Epithelial cell of proximal tubule (primary cell): ENCODE measurements around the gene EFEMP2. TPM values are rescaled to one million over a fixed set of nuclear protein-coding genes. Genes with fewer than 3 reads are reported as not detected.
A peak's percentile ranks its signal among the peaks of the same experiment; 100 is the strongest.

Experiments
- DNase-seq: peaks from one replicate; pipeline ENCODE4 v3.0.0-alpha.2; 2011; ENCODE audit warnings: low read depth
- H3K4me3 ChIP-seq: 2 replicates; pipeline ENCODE4 v1.5.1; 2011; ENCODE audit warnings: low read depth, mild to moderate bottlenecking, low read length
- total RNA-seq: library from RNA; depleted of rRNA; stranded (reverse); fragments of >200 nt; gene quantifications from 2 replicates; pipeline ENCODE4 v1.2.3, GENCODE V29; 2015
- TF ChIP-seq, protein P1 (sequence below): conservative IDR thresholded peaks from 2 replicates; pipeline ENCODE4 v1.5.1; 2012; ENCODE audit warnings: low read depth, mild to moderate bottlenecking, low read length

The EFEMP2 gene
- total RNA-seq, 1 donor from 2014 or later: 94.7 TPM

DNA sequence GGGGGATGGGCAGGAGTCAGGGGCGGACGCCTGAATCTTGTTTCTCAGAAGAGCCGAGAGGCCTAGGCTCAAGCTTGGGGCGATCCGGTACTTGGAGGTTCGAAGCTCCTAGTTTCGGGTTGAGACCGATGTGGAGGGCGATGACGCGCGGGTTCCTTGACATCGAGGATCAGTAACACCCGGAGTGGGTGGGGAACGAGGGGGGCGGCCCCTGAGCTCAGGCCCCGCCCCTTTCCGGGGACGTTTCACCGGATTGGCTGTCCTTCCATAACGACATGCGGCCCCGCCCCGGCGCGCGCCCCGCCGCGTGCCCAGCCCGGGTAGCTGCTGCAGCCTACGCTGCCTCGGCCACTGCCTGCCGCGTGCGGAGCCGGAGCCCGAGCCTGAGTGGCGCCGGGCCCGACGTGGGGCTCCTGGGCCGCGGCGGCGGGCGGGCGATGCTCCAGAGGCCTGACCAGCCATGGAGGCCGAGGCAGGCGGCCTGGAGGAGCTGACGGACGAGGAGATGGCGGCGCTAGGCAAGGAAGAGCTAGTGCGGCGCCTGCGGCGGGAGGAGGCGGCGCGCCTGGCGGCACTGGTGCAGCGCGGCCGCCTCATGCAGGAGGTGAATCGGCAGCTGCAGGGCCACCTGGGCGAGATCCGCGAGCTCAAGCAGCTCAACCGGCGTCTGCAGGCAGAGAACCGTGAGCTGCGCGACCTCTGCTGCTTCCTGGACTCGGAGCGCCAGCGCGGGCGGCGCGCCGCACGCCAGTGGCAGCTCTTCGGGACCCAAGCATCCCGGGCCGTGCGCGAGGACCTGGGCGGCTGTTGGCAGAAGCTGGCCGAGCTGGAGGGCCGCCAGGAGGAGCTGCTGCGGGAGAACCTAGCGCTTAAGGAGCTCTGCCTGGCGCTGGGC, 18.0 kb upstream of the EFEMP2 start, which contains the start of gene CCDC85B:
Gene CCDC85B (plus strand): TSS at position 350 of the 895 bp plus-strand sequence. CDS start 111 bp downstream, at position 461.
- TF ChIP-seq, protein P1, sequence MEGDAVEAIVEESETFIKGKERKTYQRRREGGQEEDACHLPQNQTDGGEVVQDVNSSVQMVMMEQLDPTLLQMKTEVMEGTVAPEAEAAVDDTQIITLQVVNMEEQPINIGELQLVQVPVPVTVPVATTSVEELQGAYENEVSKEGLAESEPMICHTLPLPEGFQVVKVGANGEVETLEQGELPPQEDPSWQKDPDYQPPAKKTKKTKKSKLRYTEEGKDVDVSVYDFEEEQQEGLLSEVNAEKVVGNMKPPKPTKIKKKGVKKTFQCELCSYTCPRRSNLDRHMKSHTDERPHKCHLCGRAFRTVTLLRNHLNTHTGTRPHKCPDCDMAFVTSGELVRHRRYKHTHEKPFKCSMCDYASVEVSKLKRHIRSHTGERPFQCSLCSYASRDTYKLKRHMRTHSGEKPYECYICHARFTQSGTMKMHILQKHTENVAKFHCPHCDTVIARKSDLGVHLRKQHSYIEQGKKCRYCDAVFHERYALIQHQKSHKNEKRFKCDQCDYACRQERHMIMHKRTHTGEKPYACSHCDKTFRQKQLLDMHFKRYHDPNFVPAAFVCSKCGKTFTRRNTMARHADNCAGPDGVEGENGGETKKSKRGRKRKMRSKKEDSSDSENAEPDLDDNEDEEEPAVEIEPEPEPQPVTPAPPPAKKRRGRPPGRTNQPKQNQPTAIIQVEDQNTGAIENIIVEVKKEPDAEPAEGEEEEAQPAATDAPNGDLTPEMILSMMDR: no peak
- DNase-seq: no peak

DNA sequence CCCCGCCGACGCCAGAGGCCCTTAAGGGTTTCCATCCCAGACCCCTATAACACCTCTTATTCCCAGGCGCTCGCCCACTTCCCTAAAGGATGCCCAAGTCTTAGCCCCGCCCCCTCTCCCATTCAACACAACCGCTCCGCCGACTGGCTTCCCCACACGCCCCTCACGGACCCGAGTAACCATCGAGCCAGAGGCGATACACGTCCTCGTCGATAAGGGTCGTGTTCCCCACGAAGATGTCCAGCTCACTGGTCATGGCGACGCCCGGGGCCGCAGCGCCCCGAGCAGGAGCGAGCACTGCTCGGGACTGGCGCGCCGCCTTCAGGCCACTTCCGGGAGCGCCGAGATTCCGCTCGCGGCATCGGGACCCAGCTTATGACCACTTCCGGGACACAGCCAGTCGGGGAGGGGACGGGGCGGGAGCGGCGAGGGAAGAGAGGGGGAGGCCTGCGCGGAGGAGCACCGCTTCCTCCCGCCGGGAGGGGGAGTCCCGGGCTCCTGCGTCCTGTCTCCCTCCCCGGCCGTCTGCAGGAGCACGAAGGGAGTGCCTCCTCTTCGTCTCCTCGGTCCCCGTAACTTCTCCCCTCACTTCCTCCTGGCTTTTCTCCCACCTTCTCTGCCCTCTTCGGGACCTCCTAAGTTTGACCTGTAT, 15.7 kb upstream of the EFEMP2 start, which contains the start of gene FIBP:
Gene FIBP (minus strand): TSS at position 309 of the 652 bp plus-strand sequence. CDS start 53 bp downstream, at position 256.
- H3K4me3 ChIP-seq: peak within 1 kb of the TSS; percentile 94
- no peak for DNase-seq
- TF ChIP-seq, protein P1: peak; percentile 64

More for the DNA sequence above, 18.0 kb upstream of the EFEMP2 start, which contains the start of gene CCDC85B:
- H3K4me3 ChIP-seq: peak within 1 kb of the TSS; percentile 58

DNA sequence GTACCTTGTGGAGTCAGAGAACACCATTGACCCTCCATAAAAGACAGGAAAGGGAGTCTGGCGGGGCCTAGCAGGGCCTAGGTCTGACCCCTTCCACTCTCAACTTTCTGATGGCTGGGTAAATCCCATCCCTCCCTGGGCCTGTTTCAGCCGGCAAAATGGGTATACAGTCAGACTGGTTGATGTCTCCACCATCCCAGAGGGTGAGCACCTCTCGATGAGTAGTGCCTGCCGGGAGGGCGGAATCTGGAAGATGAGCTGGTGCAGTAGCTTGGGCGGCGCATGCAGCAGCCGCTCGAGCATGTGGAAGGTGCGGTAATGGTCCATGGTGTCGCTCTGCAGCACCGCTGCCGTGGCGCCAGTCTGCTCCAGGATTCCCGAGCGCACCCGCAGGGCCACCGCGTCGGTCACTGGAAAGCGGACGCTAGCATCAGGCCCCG, 15.1 kb upstream of the EFEMP2 start:
- TF ChIP-seq, protein P1: no peak
- DNase-seq: no peak
- H3K4me3 ChIP-seq: peak overlapping the region; percentile 94

DNA sequence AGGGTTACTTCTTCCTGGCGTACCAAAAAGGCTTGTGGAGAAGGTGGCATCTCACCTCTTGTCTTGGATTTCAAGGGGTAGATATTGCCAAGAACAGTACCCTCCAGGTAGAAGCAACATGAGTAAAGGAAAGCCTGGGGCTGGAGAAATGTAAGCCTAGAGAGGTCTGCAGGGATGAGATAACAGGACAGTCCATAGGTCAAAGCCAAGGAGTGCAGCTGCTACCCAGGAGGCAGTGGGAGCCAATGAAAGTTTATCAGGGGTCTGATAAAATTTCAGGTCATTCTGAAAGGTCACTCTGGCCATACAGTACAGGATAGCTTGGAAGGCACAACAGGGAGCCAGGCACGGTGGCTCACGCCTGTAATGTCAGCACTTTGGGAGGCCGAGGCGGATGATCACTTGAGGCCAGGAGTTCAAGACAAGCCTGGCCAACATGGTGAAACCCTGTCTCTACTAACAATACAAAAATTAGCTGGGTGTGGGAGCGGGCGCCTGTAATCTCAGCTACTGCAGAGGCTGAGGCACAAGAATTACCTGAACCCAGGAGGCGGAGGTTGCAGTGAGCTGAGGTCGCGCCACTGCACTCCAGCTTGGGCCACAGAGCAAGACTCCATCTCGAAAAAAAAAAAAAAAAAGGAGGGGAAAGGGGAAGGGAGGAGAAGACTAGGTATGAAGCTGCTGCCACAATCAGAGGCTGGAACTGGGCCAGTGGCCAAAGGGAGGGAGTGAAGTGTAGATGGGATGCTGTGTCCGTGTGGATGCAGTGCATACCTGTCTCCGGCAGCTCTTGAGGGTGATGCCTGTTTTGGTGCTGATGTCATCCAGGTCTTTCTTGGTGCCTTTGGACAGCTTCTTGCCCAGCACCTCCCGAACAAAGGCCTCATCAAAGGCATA, 14.5 kb upstream of the EFEMP2 start:
- DNase-seq: no peak
- TF ChIP-seq, protein P1: no peak
- peak overlapping the region; percentile 94 for H3K4me3 ChIP-seq

DNA sequence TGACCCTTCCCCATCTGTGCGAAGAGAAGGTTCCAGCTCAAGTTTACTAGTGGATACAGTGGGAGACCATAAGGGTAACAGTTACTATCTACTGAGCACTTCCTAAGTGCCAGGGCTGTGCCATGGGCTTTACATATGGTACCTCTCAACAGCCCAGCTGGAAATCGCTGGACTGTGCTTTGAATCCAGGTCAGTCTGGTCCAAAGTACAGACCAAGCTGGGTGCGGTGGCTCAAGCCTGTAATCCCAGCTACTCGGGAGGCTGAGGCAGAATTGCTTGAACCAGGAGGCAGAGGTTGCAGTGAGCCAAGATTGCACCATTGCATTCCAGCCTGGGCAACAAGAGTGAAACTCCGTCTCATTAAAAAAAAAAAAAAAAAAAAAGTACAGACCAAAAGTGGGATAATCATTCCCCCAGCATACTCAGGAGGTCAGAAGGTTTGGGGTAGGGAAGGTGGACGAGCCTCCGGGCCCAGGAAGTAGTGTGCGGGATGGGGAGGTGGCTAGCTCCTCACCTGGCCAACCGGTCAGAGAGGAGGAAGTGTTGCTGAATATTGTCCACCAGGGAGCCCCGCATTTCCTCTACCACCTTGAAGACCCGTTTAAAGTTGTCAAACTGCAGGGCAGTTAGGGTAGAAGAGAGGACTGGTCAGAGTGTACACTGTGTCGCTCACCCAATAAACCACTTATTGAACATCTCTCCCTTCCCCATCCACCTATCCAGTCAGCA, 13.4 kb upstream of the EFEMP2 start:
- H3K4me3 ChIP-seq: no peak overlapping the region
- TF ChIP-seq, protein P1: no peak
- DNase-seq: no peak

DNA sequence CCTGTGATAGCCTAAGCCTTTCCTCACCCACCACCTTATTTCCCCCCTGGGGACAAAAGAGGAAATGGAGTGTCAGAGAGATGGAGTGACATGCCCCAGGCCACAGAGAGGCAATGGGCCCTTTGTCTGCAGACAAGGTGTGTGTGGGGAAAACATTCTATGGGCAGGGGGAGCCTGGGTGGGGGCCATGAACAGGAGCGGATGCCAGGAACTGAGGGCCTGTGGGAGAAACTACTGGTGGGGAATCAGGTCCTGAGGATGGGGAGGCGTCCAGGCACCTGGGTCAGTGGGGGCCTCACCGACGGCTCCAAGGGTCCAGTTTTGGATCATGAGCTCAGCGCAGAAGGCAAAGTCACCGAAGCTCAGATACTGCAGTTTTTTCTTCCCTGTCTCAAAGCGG, 12.6 kb upstream of the EFEMP2 start:
- H3K4me3 ChIP-seq: no peak overlapping the region
- DNase-seq: no peak
- TF ChIP-seq, protein P1: no peak
